ENCODE data around the gene SLC35C1.

SLC35C1 gene

GRCh38 chr11:45846974-45847910 lies 42.3 kb downstream of the SLC35C1 start, which contains the start of gene CRY2:
CRY2 (plus strand) TSS chr11:45847475; CDS start chr11:45847491, 16 bp downstream.
- peak; percentile 95 for DNase-seq

GRCh38 chr11:45847911-45848316 lies 43.0 kb downstream of the SLC35C1 start:
- peak; percentile 17 for DNase-seq

- no peak for DNase-seq
Observed at GRCh38 chr11:45848654-45849081, 43.7 kb downstream of the SLC35C1 start.

- DNase-seq = no peak
Observed at GRCh38 chr11:45850446-45850845, 45.5 kb downstream of the SLC35C1 start.

GRCh38 chr11:45851228-45851627 lies 46.3 kb downstream of the SLC35C1 start:
- no peak for DNase-seq

- no peak for DNase-seq
Observed at GRCh38 chr11:45852018-45852711, 47.2 kb downstream of the SLC35C1 start.

GRCh38 chr11:45852712-45853101 lies 47.8 kb downstream of the SLC35C1 start:
- no peak for DNase-seq

GRCh38 chr11:45853332-45854219 lies 48.6 kb downstream of the SLC35C1 start:
- no peak for DNase-seq

GRCh38 chr11:45855308-45855707 lies 50.4 kb downstream of the SLC35C1 start:
- DNase-seq = no peak

- DNase-seq = no peak
Observed at GRCh38 chr11:45856044-45856468, 51.1 kb downstream of the SLC35C1 start.

GRCh38 chr11:45857961-45858474 lies 53.1 kb downstream of the SLC35C1 start:
- no peak for DNase-seq

GRCh38 chr11:45858751-45859398 lies 53.9 kb downstream of the SLC35C1 start:
- no peak for DNase-seq

GRCh38 chr11:45859661-45860140 lies 54.8 kb downstream of the SLC35C1 start:
- DNase-seq = no peak

- DNase-seq = no peak
Observed at GRCh38 chr11:45860348-45860747, 55.4 kb downstream of the SLC35C1 start.

- no peak for DNase-seq
Observed at GRCh38 chr11:45860764-45861510, 56.0 kb downstream of the SLC35C1 start.

Data from NCI-H1436 (cell line).